Smooth muscle cell (in vitro differentiated cells): ENCODE measurements around the gene MYL3. TPM values are rescaled to one million over a fixed set of nuclear protein-coding genes. Genes with fewer than 3 reads are reported as not detected.

Source experiments
- DNase-seq: peaks from one replicate; lab custom pipeline; 2025; ENCODE audit not compliant: unreplicated experiment; lab: John Stamatoyannopoulos, UW
- H2AFZ ChIP-seq: fragments of 200-600 bp; sonication (generic); 2 replicates; pipeline ENCODE4 v1.6.0; 2016; ENCODE audit warnings: antibody characterized with exemption, low read depth, mild to moderate bottlenecking
- H3F3A ChIP-seq: fragments of 200-600 bp; sonication (generic); 2 replicates; pipeline ENCODE4 v1.6.0; 2017; ENCODE audit warnings: antibody characterized with exemption, low read depth
- H3K27ac ChIP-seq: fragments of 200-600 bp; sonication (generic); 2 replicates; pipeline ENCODE4 v1.5.1; 2016; ENCODE audit warnings: low read depth, mild to moderate bottlenecking
- H3K27me3 ChIP-seq: fragments of 200-600 bp; sonication (generic); 2 replicates; pipeline ENCODE4 v1.6.1; 2016; ENCODE audit warnings: low read depth, mild to moderate bottlenecking
- H3K36me3 ChIP-seq: fragments of 200-600 bp; sonication (generic); 2 replicates; pipeline ENCODE4 v1.5.1; 2016; ENCODE audit warnings: low read depth
- H3K4me1 ChIP-seq: fragments of 200-600 bp; sonication (generic); 2 replicates; pipeline ENCODE4 v1.5.1; 2016; ENCODE audit warnings: low read depth
- H3K4me2 ChIP-seq: fragments of 200-600 bp; sonication (generic); 2 replicates; pipeline ENCODE4 v1.6.0; 2016; ENCODE audit warnings: mild to moderate bottlenecking
- H3K4me3 ChIP-seq: fragments of 200-600 bp; sonication (generic); 2 replicates; pipeline ENCODE4 v1.5.1; 2016; ENCODE audit warnings: mild to moderate bottlenecking
- H3K79me2 ChIP-seq: fragments of 200-600 bp; sonication (generic); 2 replicates; pipeline ENCODE4 v1.6.0; 2016; ENCODE audit warnings: low read depth, mild to moderate bottlenecking
- H3K9ac ChIP-seq: fragments of 200-600 bp; sonication (generic); 2 replicates; pipeline ENCODE4 v1.6.0; 2016; ENCODE audit warnings: low read depth
- H3K9me3 ChIP-seq: fragments of 200-600 bp; sonication (generic); replicated peaks from 2 replicates; pipeline ENCODE4 v1.5.1; 2016; ENCODE audit warnings: low read depth
- H4K20me1 ChIP-seq: fragments of 200-600 bp; sonication (generic); 2 replicates; pipeline ENCODE4 v1.6.0; 2016; ENCODE audit warnings: low read depth
- CTCF ChIP-seq: fragments of 200-600 bp; sonication (generic); IDR thresholded peaks from 2 replicates; pipeline ENCODE4 v1.5.1; 2017; ENCODE audit warnings: borderline replicate concordance, mild to moderate bottlenecking, antibody characterized with exemption; ENCODE audit not compliant: insufficient read depth, poor library complexity, severe bottlenecking
- WGBS: methylation state at CpG from one replicate; pipeline ENCODE4 v1.1.7; 2016; ENCODE audit warnings: low lambda C conversion rate; 5-methylcytosine and 5-hydroxymethylcytosine counted together
- polyA plus RNA-seq: library from polyadenylated mRNA; unstranded; fragments of >200 nt; fragmentation: Nextera tagmentation; extraction: Ambion mirVana; gene quantifications from 2 replicates; pipeline ENCODE4 v1.2.1, GENCODE V29; 2016
- total RNA-seq: library from RNA; depleted of rRNA; stranded (reverse); fragments of >200 nt; gene quantifications from 2 replicates; pipeline ENCODE4 v1.2.3, GENCODE V29; 2014

Gene MYL3
- total and polyA plus RNA-seq, 2 experiments from 2014 or later: 8.4 to 25.6 TPM

GRCh38 chr3:46866720-46867549 is 3.7 kb upstream of the MYL3 start:
- WGBS: 45% methylated on average over 15 of the region's 15 CpGs
- H4K20me1 ChIP-seq: no peaks in the 10 kb centered on the region
- H3K27me3 ChIP-seq: no peaks in the 10 kb centered on the region
- H2AFZ ChIP-seq: no peak overlapping the region
- H3F3A ChIP-seq: no peaks in the 10 kb centered on the region
- H3K79me2 ChIP-seq: no peaks in the 10 kb centered on the region
- peak; percentile 87 for TF ChIP-seq CTCF
- DNase-seq: peak; percentile 37
- H3K4me1 ChIP-seq: no peaks in the 10 kb centered on the region
- H3K9ac ChIP-seq: no peak overlapping the region
- H3K27ac ChIP-seq: no peak overlapping the region
- no peaks in the 10 kb centered on the region for H3K36me3 ChIP-seq
- no peak overlapping the region for H3K4me2 ChIP-seq
- no peak overlapping the region for H3K4me3 ChIP-seq
- no peaks in the 10 kb centered on the region for H3K9me3 ChIP-seq

- Histone ChIP-seq H3K4me1 (no peaks in the 10 kb centered on the region), H3K27ac (no peak overlapping the region), H3K27me3 (no peaks in the 10 kb centered on the region), H3K4me2 (no peak overlapping the region), H3K36me3 (no peaks in the 10 kb centered on the region), H3F3A (no peaks in the 10 kb centered on the region), H3K9ac (no peak overlapping the region), H3K4me3 (no peak overlapping the region), H3K9me3 (no peaks in the 10 kb centered on the region), H2AFZ (no peak overlapping the region), H4K20me1 (no peaks in the 10 kb centered on the region), H3K79me2 (no peaks in the 10 kb centered on the region)
- DNase-seq: no peak
- WGBS: 85% methylated on average over 11 of the region's 11 CpGs
- TF ChIP-seq CTCF: no peak
These were observed 2.9 kb upstream of the MYL3 start for GRCh38 chr3:46866032-46866595.

- Histone ChIP-seq H3K4me3 (no peak overlapping the region), H3K9ac (no peak overlapping the region), H3K36me3 (no peaks in the 10 kb centered on the region), H4K20me1 (no peaks in the 10 kb centered on the region), H3K9me3 (no peaks in the 10 kb centered on the region), H3K27me3 (no peaks in the 10 kb centered on the region), H3K4me1 (no peaks in the 10 kb centered on the region), H3K79me2 (no peaks in the 10 kb centered on the region), H3K27ac (no peak overlapping the region), H3K4me2 (no peak overlapping the region), H2AFZ (no peak overlapping the region), H3F3A (no peaks in the 10 kb centered on the region)
- no peak for TF ChIP-seq CTCF
- 88% methylated on average over 2 of the region's 2 CpGs for WGBS
- no peak for DNase-seq
These were observed 2.3 kb upstream of the MYL3 start for GRCh38 chr3:46865546-46865945.
